Osteocyte (in vitro differentiated cells): ENCODE data around the gene ATN1. TPM values are rescaled to one million over a fixed set of nuclear protein-coding genes. Genes with fewer than 3 reads are reported as not detected.

Experiments
- DNase-seq: peaks from one replicate; pipeline ENCODE4 v3.0.0; 2021; ENCODE audit warnings: mixed read lengths; ENCODE audit not compliant: unreplicated experiment; ENCODE audit errors: extremely low spot score
- H3K27ac Mint-ChIP-seq: one replicate; pipeline ENCODE4 v1.8.0; 2021; ENCODE audit warnings: mild to moderate bottlenecking, mixed read lengths; ENCODE audit not compliant: unreplicated experiment
- H3K27me3 Mint-ChIP-seq: one replicate; pipeline ENCODE4 v1.8.0; 2021; ENCODE audit warnings: mixed read lengths; ENCODE audit not compliant: unreplicated experiment
- H3K36me3 Mint-ChIP-seq: one replicate; pipeline ENCODE4 v1.8.0; 2021; ENCODE audit warnings: mixed read lengths; ENCODE audit not compliant: unreplicated experiment
- H3K4me1 Mint-ChIP-seq: one replicate; pipeline ENCODE4 v1.8.0; 2021; ENCODE audit warnings: mixed read lengths; ENCODE audit not compliant: unreplicated experiment
- H3K4me3 Mint-ChIP-seq: one replicate; pipeline ENCODE4 v1.8.0; 2021; ENCODE audit warnings: mild to moderate bottlenecking, moderate library complexity, mixed read lengths; ENCODE audit not compliant: unreplicated experiment
- H3K9me3 Mint-ChIP-seq: one replicate; pipeline ENCODE4 v1.8.0; 2021; ENCODE audit warnings: mixed read lengths; ENCODE audit not compliant: unreplicated experiment
- CTCF ChIP-seq: fragments of 200-600 bp; sonication (generic); IDR thresholded peaks from 2 replicates; pipeline ENCODE4 v1.5.0; 2021; ENCODE audit warnings: antibody characterized with exemption, mild to moderate bottlenecking, moderate library complexity
- total RNA-seq: library from RNA; stranded (reverse); gene quantifications from 2 replicates; pipeline ENCODE4 v1.2.1, GENCODE V29; 2021

The ATN1 gene
- total RNA-seq, 1 donor from 2014 or later, result 123 TPM

DNA sequence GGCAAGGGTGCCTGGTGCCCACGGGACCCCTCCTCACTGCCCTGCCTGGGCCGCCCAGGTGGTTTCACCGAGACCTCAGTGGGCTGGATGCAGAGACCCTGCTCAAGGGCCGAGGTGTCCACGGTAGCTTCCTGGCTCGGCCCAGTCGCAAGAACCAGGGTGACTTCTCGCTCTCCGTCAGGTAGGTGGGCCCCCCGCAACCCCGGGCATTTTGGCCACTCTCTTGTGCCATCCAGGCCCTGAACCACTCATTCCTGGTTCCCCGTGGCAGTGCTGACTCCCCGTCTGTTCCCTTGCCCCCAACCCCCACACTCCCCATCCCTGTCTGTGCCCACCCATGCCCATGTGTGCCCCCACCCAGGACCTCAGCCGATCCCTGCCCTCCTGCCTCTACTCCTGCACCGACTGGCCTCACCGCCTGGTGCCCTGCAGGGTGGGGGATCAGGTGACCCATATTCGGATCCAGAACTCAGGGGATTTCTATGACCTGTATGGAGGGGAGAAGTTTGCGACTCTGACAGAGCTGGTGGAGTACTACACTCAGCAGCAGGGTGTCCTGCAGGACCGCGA is 23.9 kb downstream of the ATN1 start:
- Mint-ChIP-seq H3K36me3 (peaks cover 9% of the 10 kb centered on the region), H3K9me3 (no peaks in the 10 kb centered on the region), H3K27me3 (no peaks in the 10 kb centered on the region), H3K4me1 (peaks cover 27% of the 10 kb centered on the region), H3K27ac (no peak overlapping the region), H3K4me3 (no peak overlapping the region)
- TF ChIP-seq CTCF, result no peak
- no peak for DNase-seq

DNA sequence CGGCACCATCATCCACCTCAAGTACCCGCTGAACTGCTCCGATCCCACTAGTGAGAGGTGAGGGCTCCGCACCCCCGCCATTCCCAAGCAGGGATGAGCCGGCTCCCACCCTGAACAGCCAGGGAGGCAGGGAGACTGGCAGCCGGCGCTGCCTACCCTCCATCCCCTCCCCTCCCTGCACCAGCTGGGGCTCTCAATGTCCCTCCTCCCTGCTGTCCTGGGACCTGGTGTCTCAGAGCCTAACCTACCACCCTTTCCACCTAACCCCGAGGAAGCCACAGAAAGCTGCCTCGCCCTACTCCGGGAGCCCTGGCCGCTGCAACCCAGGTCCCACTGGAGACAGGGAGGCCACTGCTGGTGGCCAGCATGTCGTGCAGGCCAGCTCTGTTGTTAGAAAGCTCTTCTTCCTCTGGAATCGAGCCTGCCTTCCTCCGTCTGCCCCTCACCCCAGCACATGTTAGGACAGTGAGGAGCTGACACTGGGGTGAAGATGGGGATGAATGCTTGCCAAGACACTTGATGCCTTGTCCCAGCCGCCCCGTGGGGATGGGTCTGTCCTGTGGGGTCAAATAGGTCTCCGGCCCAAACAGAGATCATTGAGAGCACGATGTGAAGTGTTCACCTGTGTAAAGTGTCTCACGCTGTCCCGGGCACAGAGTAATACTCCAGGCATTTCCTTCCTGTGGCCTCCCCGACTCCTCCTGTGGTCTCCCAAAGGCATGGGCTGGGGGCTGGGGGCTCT is 24.5 kb downstream of the ATN1 start:
- DNase-seq, result no peak
- Mint-ChIP-seq H3K9me3 (no peaks in the 10 kb centered on the region), H3K36me3 (peaks cover 4% of the 10 kb centered on the region), H3K4me3 (no peak overlapping the region), H3K4me1 (peaks cover 23% of the 10 kb centered on the region), H3K27me3 (no peaks in the 10 kb centered on the region), H3K27ac (no peak overlapping the region)
- TF ChIP-seq CTCF, result no peak

GRCh38 chr12:6952863-6953441 is 25.2 kb downstream of the ATN1 start:
- H3K27ac Mint-ChIP-seq, result peak overlapping the region; percentile 90
- H3K36me3 Mint-ChIP-seq, result no peaks in the 10 kb centered on the region
- H3K9me3 Mint-ChIP-seq, result no peaks in the 10 kb centered on the region
- no peak overlapping the region for H3K4me3 Mint-ChIP-seq
- peaks cover 23% of the 10 kb centered on the region for H3K4me1 Mint-ChIP-seq
- DNase-seq, result no peak
- no peak for TF ChIP-seq CTCF
- H3K27me3 Mint-ChIP-seq, result no peaks in the 10 kb centered on the region

GRCh38 chr12:6953442-6954315 is 25.9 kb downstream of the ATN1 start:
- Mint-ChIP-seq H3K27ac (peak overlapping the region; percentile 90), H3K27me3 (no peaks in the 10 kb centered on the region), H3K36me3 (no peaks in the 10 kb centered on the region), H3K4me3 (no peak overlapping the region), H3K4me1 (peaks cover 23% of the 10 kb centered on the region), H3K9me3 (no peaks in the 10 kb centered on the region)
- no peak for DNase-seq
- TF ChIP-seq CTCF, result no peak
